Keratinocyte (primary cell): ENCODE data around the gene GSTM4.

Experiments used
- EZH2 ChIP-seq: IDR thresholded peaks from one replicate; pipeline ENCODE4 v1.6.1; 2012; ENCODE audit warnings: inconsistent platforms, mild to moderate bottlenecking, low read length, moderate library complexity
- TF ChIP-seq, protein P1 (sequence below), 3 experiments: IDR thresholded peaks in 1 of 3; conservative IDR thresholded peaks in 1 of 3; optimal IDR thresholded peaks in 1 of 3; 2 replicates in 2 of 3; 3 replicates in 1 of 3; pipeline versions ENCODE3 to v1.5.1; 2011; ENCODE audit warnings: low read length in 3 of 3, mild to moderate bottlenecking in 3 of 3, moderate library complexity in 2 of 3, control low read depth in 1 of 3, inconsistent platforms in 1 of 3; ENCODE audit not compliant: insufficient read depth in 2 of 3; ENCODE audit errors: extremely low read depth in 1 of 3

GRCh38 chr1:109636201-109636952, 19.5 kb upstream of the GSTM4 start:
- TF ChIP-seq, protein P1, sequence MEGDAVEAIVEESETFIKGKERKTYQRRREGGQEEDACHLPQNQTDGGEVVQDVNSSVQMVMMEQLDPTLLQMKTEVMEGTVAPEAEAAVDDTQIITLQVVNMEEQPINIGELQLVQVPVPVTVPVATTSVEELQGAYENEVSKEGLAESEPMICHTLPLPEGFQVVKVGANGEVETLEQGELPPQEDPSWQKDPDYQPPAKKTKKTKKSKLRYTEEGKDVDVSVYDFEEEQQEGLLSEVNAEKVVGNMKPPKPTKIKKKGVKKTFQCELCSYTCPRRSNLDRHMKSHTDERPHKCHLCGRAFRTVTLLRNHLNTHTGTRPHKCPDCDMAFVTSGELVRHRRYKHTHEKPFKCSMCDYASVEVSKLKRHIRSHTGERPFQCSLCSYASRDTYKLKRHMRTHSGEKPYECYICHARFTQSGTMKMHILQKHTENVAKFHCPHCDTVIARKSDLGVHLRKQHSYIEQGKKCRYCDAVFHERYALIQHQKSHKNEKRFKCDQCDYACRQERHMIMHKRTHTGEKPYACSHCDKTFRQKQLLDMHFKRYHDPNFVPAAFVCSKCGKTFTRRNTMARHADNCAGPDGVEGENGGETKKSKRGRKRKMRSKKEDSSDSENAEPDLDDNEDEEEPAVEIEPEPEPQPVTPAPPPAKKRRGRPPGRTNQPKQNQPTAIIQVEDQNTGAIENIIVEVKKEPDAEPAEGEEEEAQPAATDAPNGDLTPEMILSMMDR (optimal IDR thresholded peaks at IDR 0.05 in 1 of 3, IDR thresholded peaks at IDR 0.05 in 1 of 3, conservative IDR thresholded peaks at IDR 0.05 in 1 of 3; ENCODE audit: extremely low read depth in 1 of 3, insufficient read depth in 2 of 3, low read length in 3 of 3) = no peak
- no peak for TF ChIP-seq EZH2
